Tibial nerve (tissue), 4 donors: ENCODE results near the gene LGR6. TPM values are rescaled to one million over a fixed set of nuclear protein-coding genes. Genes with fewer than 3 reads are reported as not detected.

ENCODE experiments used
- DNase-seq, 2 donors: peaks; one replicate each; pipeline ENCODE4 v3.0.0-alpha.2; 2019; ENCODE audit warnings: low spot score in 2 of 2
- H3K27ac ChIP-seq, 4 donors: fragments of 200-600 bp; sonication (generic) in 3 of 4; one replicate each; pipeline ENCODE4 v1.5.1; 2017 to 2019; ENCODE audit warnings: mild to moderate bottlenecking in 1 of 4
- H3K27me3 ChIP-seq, 2 donors: fragments of 200-600 bp; sonication (generic) in 1 of 2; one replicate each; pipeline versions ENCODE4 v1.5.1 to v1.6.0; 2017 to 2019
- H3K36me3 ChIP-seq, 3 donors: fragments of 200-600 bp; sonication (generic); one replicate each; pipeline ENCODE4 v1.5.1; 2018 to 2019
- H3K4me1 ChIP-seq, 4 donors: fragments of 200-600 bp; sonication (generic) in 3 of 4; one replicate each; pipeline ENCODE4 v1.5.1; 2017 to 2019
- H3K4me3 ChIP-seq, 4 donors: fragments of 200-600 bp; sonication (generic) in 3 of 4; one replicate each; pipeline ENCODE4 v1.5.1; 2017 to 2019; ENCODE audit warnings: mild to moderate bottlenecking in 1 of 4, moderate library complexity in 1 of 4
- H3K9me3 ChIP-seq, 4 donors: fragments of 200-600 bp; sonication (generic) in 3 of 4; one replicate each; pipeline ENCODE4 v1.5.1; 2017 to 2019
- CTCF ChIP-seq, 5 experiments: fragments of 200-600 bp in 3 of 5; fragments of 450-650 bp in 2 of 5; sonication (generic) in 3 of 5; IDR thresholded peaks; one replicate each; pipeline ENCODE4 v1.5.1; 2016 to 2019; ENCODE audit warnings: antibody characterized with exemption in 5 of 5, mild to moderate bottlenecking in 3 of 5, moderate library complexity in 2 of 5
- EP300 ChIP-seq, 2 donors: sonication (generic); formaldehyde crosslinking; IDR thresholded peaks; one replicate each; pipeline ENCODE4 v1.6.1; 2017; ENCODE audit warnings: antibody characterized with exemption in 2 of 2, mild to moderate bottlenecking in 1 of 2
- POLR2A ChIP-seq, 2 donors: fragments of 450-650 bp; IDR thresholded peaks; one replicate each; pipeline ENCODE4 v1.6.1; 2017; ENCODE audit warnings: antibody characterized with exemption in 2 of 2, mild to moderate bottlenecking in 2 of 2, moderate library complexity in 2 of 2
- WGBS, 2 donors: methylation state at CpG; one replicate each; pipeline ENCODE4 v1.1.5; 2018; 5-methylcytosine and 5-hydroxymethylcytosine counted together
- total RNA-seq, 4 donors: library from RNA; depleted of rRNA; stranded (reverse); fragments of >200 nt; gene quantifications; one replicate each; pipeline ENCODE4 v1.1.0, GENCODE V29; 2016

LGR6 gene
- total RNA-seq, 4 donors from 2014 or later = 0.42 TPM; not detected in 3

GRCh38 chr1:202192770-202193613, 607 bp upstream of the LGR6 start:
- peak in 1 of 2 donors; percentile 43 for DNase-seq
- peak overlapping the region in 2 of 4 donors; percentile 9 to 43 for H3K4me3 ChIP-seq
- WGBS, 2 donors = 25 to 28% methylated on average over 14 to 18 of the region's 18 CpGs
- no peaks in the 10 kb centered on the region for H3K36me3 ChIP-seq
- H3K27me3 ChIP-seq = peaks cover 0 to 35% of the 10 kb centered on the region in 2 donors
- peaks cover 0 to 18% (median 0%) of the 10 kb centered on the region in 4 donors for H3K4me1 ChIP-seq
- TF ChIP-seq EP300 (IDR thresholded peaks at IDR 0.05) (no peak), CTCF (IDR thresholded peaks at IDR 0.05) (peak; percentile 72 to 89 (median 82))
- H3K9me3 ChIP-seq = no peaks in the 10 kb centered on the region
- no peak overlapping the region for H3K27ac ChIP-seq

GRCh38 chr1:202194328-202194648, 689 bp downstream of the LGR6 start:
- no peak overlapping the region for H3K4me3 ChIP-seq
- 62 to 66% methylated on average over 6 to 7 of the region's 11 CpGs for WGBS, 2 donors
- no peaks in the 10 kb centered on the region for H3K36me3 ChIP-seq
- no peak for DNase-seq
- H3K27me3 ChIP-seq = peaks cover 0 to 35% of the 10 kb centered on the region in 2 donors
- H3K9me3 ChIP-seq = no peaks in the 10 kb centered on the region
- H3K4me1 ChIP-seq = peaks cover 0 to 24% (median 0%) of the 10 kb centered on the region in 4 donors
- no peak overlapping the region for H3K27ac ChIP-seq
- no peak for TF ChIP-seq EP300 (IDR thresholded peaks at IDR 0.05)
- no peak for TF ChIP-seq CTCF (IDR thresholded peaks at IDR 0.05)
- no peak for TF ChIP-seq POLR2A (IDR thresholded peaks at IDR 0.05)

- TF ChIP-seq CTCF (IDR thresholded peaks at IDR 0.05) (no peak), POLR2A (IDR thresholded peaks at IDR 0.05) (no peak), EP300 (IDR thresholded peaks at IDR 0.05) (no peak)
- Histone ChIP-seq H3K9me3 (no peaks in the 10 kb centered on the region), H3K27me3 (peaks cover 0 to 31% of the 10 kb centered on the region in 2 donors), H3K27ac (no peak overlapping the region), H3K4me1 (peaks cover 0 to 35% (median 0%) of the 10 kb centered on the region in 4 donors), H3K36me3 (no peaks in the 10 kb centered on the region), H3K4me3 (no peak overlapping the region)
- 88 to 91% methylated on average over 7 of the region's 7 CpGs for WGBS, 2 donors
- no peak for DNase-seq
Observed at GRCh38 chr1:202197653-202198365, 4.2 kb downstream of the LGR6 start.

GRCh38 chr1:202198366-202198724, 4.7 kb downstream of the LGR6 start:
- Histone ChIP-seq H3K36me3 (no peaks in the 10 kb centered on the region), H3K27ac (no peak overlapping the region), H3K9me3 (no peaks in the 10 kb centered on the region), H3K27me3 (peaks cover 0 to 25% of the 10 kb centered on the region in 2 donors), H3K4me3 (no peak overlapping the region), H3K4me1 (peaks cover 0 to 29% (median 0%) of the 10 kb centered on the region in 4 donors)
- no peak for TF ChIP-seq EP300 (IDR thresholded peaks at IDR 0.05)
- no peak for TF ChIP-seq POLR2A (IDR thresholded peaks at IDR 0.05)
- TF ChIP-seq CTCF (IDR thresholded peaks at IDR 0.05) = no peak
- no peak for DNase-seq
- 63 to 75% methylated on average over 1 of the region's 1 CpG for WGBS, 2 donors
